LNCAP (cell line): Measurements from ENCODE around the gene CNTNAP2.

Experiments
- TF ChIP-seq, protein P1 (sequence below): fragments of 450-650 bp; IDR thresholded peaks from 2 replicates; pipeline ENCODE4 v1.5.1; 2017; ENCODE audit warnings: mild to moderate bottlenecking

Gene CNTNAP2

GRCh38 chr7:147564786-147565476 is 1448.3 kb downstream of the CNTNAP2 start:
- TF ChIP-seq, protein P1, sequence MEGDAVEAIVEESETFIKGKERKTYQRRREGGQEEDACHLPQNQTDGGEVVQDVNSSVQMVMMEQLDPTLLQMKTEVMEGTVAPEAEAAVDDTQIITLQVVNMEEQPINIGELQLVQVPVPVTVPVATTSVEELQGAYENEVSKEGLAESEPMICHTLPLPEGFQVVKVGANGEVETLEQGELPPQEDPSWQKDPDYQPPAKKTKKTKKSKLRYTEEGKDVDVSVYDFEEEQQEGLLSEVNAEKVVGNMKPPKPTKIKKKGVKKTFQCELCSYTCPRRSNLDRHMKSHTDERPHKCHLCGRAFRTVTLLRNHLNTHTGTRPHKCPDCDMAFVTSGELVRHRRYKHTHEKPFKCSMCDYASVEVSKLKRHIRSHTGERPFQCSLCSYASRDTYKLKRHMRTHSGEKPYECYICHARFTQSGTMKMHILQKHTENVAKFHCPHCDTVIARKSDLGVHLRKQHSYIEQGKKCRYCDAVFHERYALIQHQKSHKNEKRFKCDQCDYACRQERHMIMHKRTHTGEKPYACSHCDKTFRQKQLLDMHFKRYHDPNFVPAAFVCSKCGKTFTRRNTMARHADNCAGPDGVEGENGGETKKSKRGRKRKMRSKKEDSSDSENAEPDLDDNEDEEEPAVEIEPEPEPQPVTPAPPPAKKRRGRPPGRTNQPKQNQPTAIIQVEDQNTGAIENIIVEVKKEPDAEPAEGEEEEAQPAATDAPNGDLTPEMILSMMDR: no peak

DNA sequence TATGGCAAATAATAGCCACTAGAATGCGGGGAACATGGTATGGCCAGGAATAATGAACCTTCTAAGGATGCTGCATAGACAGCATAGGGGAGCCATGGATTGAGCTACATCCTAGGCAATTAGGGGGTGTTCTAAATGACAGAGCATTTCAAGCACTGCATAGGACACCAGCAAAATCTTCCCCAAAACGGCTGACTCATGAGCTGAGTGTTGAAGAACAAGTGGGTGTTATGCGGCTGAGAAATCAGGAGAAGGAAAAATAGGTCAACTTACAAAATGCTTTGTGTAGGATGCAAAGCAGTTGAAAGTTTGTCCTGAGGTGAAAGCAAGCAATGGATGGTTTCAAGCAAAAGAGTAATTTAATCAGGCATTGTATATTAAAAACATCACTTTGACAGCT is 1450.4 kb downstream of the CNTNAP2 start:
- TF ChIP-seq, protein P1: no peak

- TF ChIP-seq, protein P1: no peak
These were observed 1452.7 kb downstream of the CNTNAP2 start for GRCh38 chr7:147569116-147569913.

- TF ChIP-seq, protein P1: no peak
These were observed 1453.8 kb downstream of the CNTNAP2 start for GRCh38 chr7:147570390-147570789.

DNA sequence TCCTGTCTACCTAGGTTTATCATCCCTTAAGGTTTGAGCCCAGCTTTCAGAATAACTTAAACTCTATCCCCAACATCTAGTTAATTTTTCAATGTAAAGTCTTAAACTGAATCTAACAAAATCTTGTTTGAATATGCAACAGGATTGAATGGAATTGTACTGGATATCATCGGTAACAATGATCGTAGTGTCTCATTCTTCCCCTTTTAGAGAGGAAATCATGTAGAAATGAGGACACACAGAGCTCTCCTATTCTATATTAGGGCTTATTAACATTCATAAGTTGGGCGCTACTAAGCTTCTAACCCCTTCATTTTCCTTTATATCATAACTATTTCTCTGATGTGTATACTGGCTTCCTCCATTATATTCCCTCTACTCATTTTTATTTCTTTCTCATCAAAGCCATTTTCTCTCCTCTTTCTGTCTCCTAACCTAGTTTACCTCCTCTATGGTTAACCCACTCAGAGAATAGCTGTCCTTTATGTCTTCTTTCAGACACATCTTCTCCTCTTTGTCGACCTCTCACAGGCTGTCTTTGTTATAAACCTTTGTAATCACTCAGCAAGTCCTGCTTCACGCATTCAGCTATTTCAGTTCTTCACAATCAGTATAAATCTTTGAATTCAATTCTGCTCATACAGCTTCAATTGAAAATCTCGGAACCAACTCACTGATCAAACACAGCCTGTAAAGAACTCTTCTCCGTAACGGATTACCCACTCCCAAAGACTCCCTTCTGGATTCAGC is 1455.0 kb downstream of the CNTNAP2 start:
- TF ChIP-seq, protein P1: no peak

DNA sequence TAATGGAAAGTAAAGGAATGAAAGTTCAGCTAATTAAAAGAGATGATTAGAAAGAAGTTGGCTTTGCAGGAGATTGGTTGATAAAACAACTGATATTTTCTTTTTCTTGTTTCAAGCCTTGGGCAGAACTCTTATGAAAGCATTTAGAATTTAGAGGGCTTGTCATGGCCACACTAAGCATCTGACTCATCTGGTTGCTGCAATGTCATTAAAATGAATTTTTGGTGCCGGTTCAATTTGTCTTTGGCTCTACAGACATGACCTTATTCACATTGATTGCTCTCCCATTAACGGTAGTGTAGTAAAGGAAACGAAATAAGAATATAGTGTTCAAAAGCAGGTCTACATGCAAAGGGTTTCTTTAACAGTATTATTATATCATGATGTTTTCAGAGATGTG is 1461.6 kb downstream of the CNTNAP2 start:
- TF ChIP-seq, protein P1: no peak

- TF ChIP-seq, protein P1: no peak
These were observed 1462.5 kb downstream of the CNTNAP2 start for GRCh38 chr7:147579148-147579547.
